IPS-NIHi11 (cell line): ENCODE data around the gene SLC6A13.
"Not testable (repeated sequence)": the region's sequence is repeated elsewhere in the genome, so short reads cannot be mapped to it uniquely, and the experiment has no call there.

Experiments used
- DNase-seq: peaks from one replicate; pipeline ENCODE4 v3.0.0; 2012; ENCODE audit warnings: mixed read lengths, low spot score

Gene SLC6A13

GRCh38 chr12:264269-264668, 1.6 kb upstream of the SLC6A13 start:
- no peak for DNase-seq

- DNase-seq = no peak
These were observed 938 bp upstream of the SLC6A13 start for GRCh38 chr12:263574-263973.

GRCh38 chr12:262113-262512, 523 bp downstream of the SLC6A13 start:
- no peak for DNase-seq

GRCh38 chr12:257521-258321, 4.9 kb downstream of the SLC6A13 start:
- no peak for DNase-seq

GRCh38 chr12:256958-257357, 5.7 kb downstream of the SLC6A13 start:
- no peak for DNase-seq

GRCh38 chr12:256225-256624, 6.4 kb downstream of the SLC6A13 start:
- no peak for DNase-seq

- no peak for DNase-seq
These were observed 7.7 kb downstream of the SLC6A13 start for GRCh38 chr12:254912-255311.

- peak; percentile 52 for DNase-seq
These were observed 8.6 kb downstream of the SLC6A13 start for GRCh38 chr12:254039-254438.

- no peak for DNase-seq
These were observed 9.4 kb downstream of the SLC6A13 start for GRCh38 chr12:253116-253831.

- DNase-seq = no peak
These were observed 10.0 kb downstream of the SLC6A13 start for GRCh38 chr12:252636-253035.

- DNase-seq = no peak
These were observed 15.4 kb downstream of the SLC6A13 start for GRCh38 chr12:247271-247670.

- DNase-seq = no peak
These were observed 19.3 kb downstream of the SLC6A13 start for GRCh38 chr12:243381-243780.

GRCh38 chr12:242496-242895, 20.1 kb downstream of the SLC6A13 start:
- DNase-seq = no peak

- no peak for DNase-seq
These were observed 21.4 kb downstream of the SLC6A13 start for GRCh38 chr12:241266-241665.

- DNase-seq = no peak
These were observed 22.1 kb downstream of the SLC6A13 start for GRCh38 chr12:240566-240965.

GRCh38 chr12:238736-239398, 23.8 kb downstream of the SLC6A13 start:
- DNase-seq = no peak

- DNase-seq = no peak
These were observed 24.5 kb downstream of the SLC6A13 start for GRCh38 chr12:238116-238515.

- no peak for DNase-seq
These were observed 25.4 kb downstream of the SLC6A13 start for GRCh38 chr12:237026-237815.

- DNase-seq = no peak
These were observed 26.2 kb downstream of the SLC6A13 start for GRCh38 chr12:236445-236844.

- not testable (repeated sequence) for DNase-seq
These were observed 26.7 kb downstream of the SLC6A13 start for GRCh38 chr12:235967-236366.

- DNase-seq = no peak
These were observed 27.7 kb downstream of the SLC6A13 start for GRCh38 chr12:234891-235415.

GRCh38 chr12:234019-234418, 28.6 kb downstream of the SLC6A13 start:
- DNase-seq = no peak
